HCT116 (cell line): Measurements from ENCODE around the gene MXI1. TPM values are rescaled to one million over a fixed set of nuclear protein-coding genes. Genes with fewer than 3 reads are reported as not detected.

Source experiments
- ATAC-seq: fragments of 200-7000 bp; cut with Tn5 transposase; 2 replicates; pipeline ENCODE4 v1.9.1; 2020; ENCODE audit warnings: mild to moderate bottlenecking, moderate library complexity
- BruUV-seq: library from RNA; stranded (reverse); fragments of 400-500 nt; replicated peaks from 2 replicates; lab custom pipeline; 2021; lab: Mats Ljungman, UMichigan
- CTCF ChIA-PET: fragments of 300-600 bp; sonication (Branson Sonifier 250); formaldehyde crosslinking; loops from one replicate; lab custom pipeline; 2021; ENCODE audit warnings: antibody characterized with exemption; lab: Charles Lee
- POLR2A ChIA-PET: fragments of 300-600, 350-600 bp; sonication (Branson Sonifier 250); formaldehyde crosslinking; loops from one replicate; lab custom pipeline; 2021; ENCODE audit warnings: antibody characterized with exemption; lab: Charles Lee
- RAD21 ChIA-PET, 2 experiments: fragments of 300-600 bp; sonication (Branson Sonifier 250); formaldehyde crosslinking; loops; one replicate each; lab custom pipeline; 2023; ENCODE audit warnings: low total read pairs in 2 of 2; ENCODE audit not compliant: uncharacterized antibody in 2 of 2, unreplicated experiment in 2 of 2, low non-redundant PET in 1 of 2; lab: Charles Lee
- DNase-seq: peaks from one replicate; pipeline ENCODE4 v3.0.0-alpha.2; 2010; ENCODE audit warnings: low read depth, low spot score
- H2AFZ ChIP-seq: fragments of 200-600 bp; shearing (Covaris generic), sonication (generic); 2 replicates; pipeline ENCODE4 v1.6.1; 2017; ENCODE audit warnings: low read depth, mixed run types, mixed read lengths, antibody characterized with exemption, low read length; ENCODE audit not compliant: poor library complexity, severe bottlenecking
- H3K27ac ChIP-seq: 2 replicates; pipeline ENCODE4 v1.5.1; 2012; ENCODE audit warnings: low read depth, low read length
- H3K27me3 ChIP-seq: fragments of 200-600 bp; sonication (generic); 2 replicates; pipeline ENCODE4 v1.6.1; 2016; ENCODE audit warnings: mixed run types, low read length, mixed read lengths; ENCODE audit not compliant: insufficient read depth
- H3K36me3 ChIP-seq, 2 experiments: fragments of 200-500 bp in 1 of 2; fragments of 200-600 bp in 1 of 2; sonication (Bioruptor generic) in 1 of 2; sonication (generic) in 1 of 2; 2 replicates each; pipeline versions ENCODE4 v1.5.1 to v1.6.1; 2014 to 2016; ENCODE audit warnings: low read length in 2 of 2, inconsistent platforms in 1 of 2, mixed read lengths in 1 of 2, mixed run types in 1 of 2; ENCODE audit not compliant: insufficient read depth in 2 of 2, control insufficient read depth in 1 of 2
- H3K4me1 ChIP-seq, 2 experiments: fragments of 200-600 bp in 1 of 2; sonication (generic) in 1 of 2; 2 replicates each; pipeline versions ENCODE4 v1.5.1 to v1.6.1; 2012 to 2017; ENCODE audit warnings: low read length in 2 of 2, inconsistent platforms in 1 of 2, mild to moderate bottlenecking in 1 of 2, mixed read lengths in 1 of 2, mixed run types in 1 of 2, moderate library complexity in 1 of 2; ENCODE audit not compliant: insufficient read depth in 2 of 2, control insufficient read depth in 1 of 2
- H3K4me2 ChIP-seq: fragments of 200-600 bp; sonication (generic); 2 replicates; pipeline ENCODE4 v1.6.1; 2017; ENCODE audit warnings: mixed run types, low read length, mixed read lengths
- H3K4me3 ChIP-seq, 2 experiments: fragments of 200-600 bp in 1 of 2; sonication (generic) in 1 of 2; replicated peaks in 1 of 2; 2 replicates each; pipeline ENCODE4 v1.5.1; 2011 to 2016; ENCODE audit warnings: low read length in 2 of 2, control low read depth in 1 of 2, low read depth in 1 of 2, mild to moderate bottlenecking in 1 of 2, mixed read lengths in 1 of 2, mixed run types in 1 of 2
- H3K79me2 ChIP-seq: fragments of 200-600 bp; sonication (generic); 2 replicates; pipeline ENCODE4 v1.6.1; 2017; ENCODE audit warnings: mild to moderate bottlenecking, mixed run types, low read length, moderate library complexity, mixed read lengths; ENCODE audit not compliant: insufficient read depth
- H3K9ac ChIP-seq: fragments of 200-600 bp; sonication (generic); 2 replicates; pipeline ENCODE4 v1.6.1; 2016; ENCODE audit warnings: low read length, mixed read lengths
- H3K9me2 ChIP-seq: fragments of 200-600 bp; sonication (generic), shearing (Covaris generic); 2 replicates; pipeline ENCODE4 v1.6.1; 2017; ENCODE audit warnings: mixed run types, mild to moderate bottlenecking, moderate library complexity; ENCODE audit not compliant: insufficient read depth
- H3K9me3 ChIP-seq, 2 experiments: fragments of 200-500 bp in 1 of 2; fragments of 200-600 bp in 1 of 2; sonication (Bioruptor generic) in 1 of 2; sonication (generic) in 1 of 2; 2 replicates each; pipeline ENCODE4 v1.6.1; 2014 to 2017; ENCODE audit warnings: low read length in 2 of 2, mixed read lengths in 2 of 2, inconsistent platforms in 1 of 2, low read depth in 1 of 2, mild to moderate bottlenecking in 1 of 2, mixed run types in 1 of 2, moderate library complexity in 1 of 2; ENCODE audit not compliant: control insufficient read depth in 1 of 2, insufficient read depth in 1 of 2
- H4K20me1 ChIP-seq: fragments of 200-600 bp; sonication (generic), shearing (Covaris generic); 2 replicates; pipeline ENCODE4 v1.6.1; 2017; ENCODE audit warnings: mixed run types, mild to moderate bottlenecking, moderate library complexity; ENCODE audit not compliant: insufficient read depth
- ATF3 ChIP-seq: IDR thresholded peaks from 2 replicates; pipeline ENCODE4 v1.6.1; 2012
- CEBPB ChIP-seq: IDR thresholded peaks from 2 replicates; pipeline ENCODE4 v1.6.1; 2012; ENCODE audit warnings: low read depth
- CTCF ChIP-seq, 3 experiments: fragments of 200-600 bp in 1 of 3; sonication (generic) in 1 of 3; IDR thresholded peaks in 2 of 3; conservative IDR thresholded peaks in 1 of 3; 2 replicates each; pipeline ENCODE4 v1.5.1; 2012 to 2017; ENCODE audit warnings: low read depth in 2 of 3, low read length in 2 of 3, antibody characterized with exemption in 1 of 3, borderline replicate concordance in 1 of 3, control low read depth in 1 of 3, mild to moderate bottlenecking in 1 of 3, mixed read lengths in 1 of 3, mixed run types in 1 of 3, moderate library complexity in 1 of 3; ENCODE audit not compliant: insufficient read depth in 1 of 3
- EGR1 ChIP-seq: IDR thresholded peaks from 2 replicates; pipeline ENCODE4 v1.6.1; 2012; ENCODE audit warnings: low read depth
- ELF1 ChIP-seq: IDR thresholded peaks from 2 replicates; pipeline ENCODE4 v1.6.1; 2012; ENCODE audit warnings: low read depth, borderline replicate concordance
- EZH2 ChIP-seq: fragments of 200-600 bp; sonication (generic); IDR thresholded peaks from 2 replicates; pipeline ENCODE4 v1.6.1; 2017; ENCODE audit warnings: antibody characterized with exemption, mixed run types
- POLR2A ChIP-seq: IDR thresholded peaks from 2 replicates; pipeline ENCODE4 v1.7.0; 2011; ENCODE audit warnings: borderline replicate concordance; ENCODE audit not compliant: insufficient read depth, insufficient read length; ENCODE audit errors: extremely low read depth
- POLR2AphosphoS5 ChIP-seq: IDR thresholded peaks from 2 replicates; pipeline ENCODE4 v1.6.1; 2011; ENCODE audit warnings: mild to moderate bottlenecking, low read depth, low read length, moderate library complexity
- REST ChIP-seq: IDR thresholded peaks from 2 replicates; pipeline ENCODE4 v1.6.1; 2012; ENCODE audit warnings: low read depth
- SIN3A ChIP-seq: IDR thresholded peaks from 2 replicates; pipeline ENCODE4 v1.6.1; 2012; ENCODE audit warnings: low read depth
- SP1 ChIP-seq: IDR thresholded peaks from 2 replicates; pipeline ENCODE4 v1.6.1; 2012; ENCODE audit warnings: low read depth
- SRF ChIP-seq: IDR thresholded peaks from 2 replicates; pipeline ENCODE4 v1.6.1; 2012; ENCODE audit warnings: low read depth
- ZBTB33 ChIP-seq: IDR thresholded peaks from 2 replicates; pipeline ENCODE4 v1.6.1; 2011; ENCODE audit warnings: mild to moderate bottlenecking, low read length, moderate library complexity; ENCODE audit not compliant: insufficient replicate concordance; ENCODE audit errors: extremely low read depth
- ZFX ChIP-seq: fragments of 450-650 bp; IDR thresholded peaks from 2 replicates; pipeline ENCODE4 v1.6.1; 2017
- ZNF274 ChIP-seq: fragments of 200-500 bp; sonication (Bioruptor generic); IDR thresholded peaks from 2 replicates; pipeline ENCODE4 v1.6.1; 2014; ENCODE audit warnings: mild to moderate bottlenecking, low read depth, low read length, inconsistent platforms
- intact Hi-C: fragments of 100-400 bp; cut with micrococcal nuclease; formaldehyde crosslinking; loops from 2 replicates; pipeline ENCODE4 v1.10.0; 2022
- total RNA-seq: library from RNA; stranded (reverse); gene quantifications from one replicate; pipeline ENCODE4 v1.2.1, GENCODE V29; 2021; ENCODE audit not compliant: unreplicated experiment

MXI1 gene
- total RNA-seq, 1 experiment from 2014 or later = 57.0 TPM

- TF ChIP-seq REST (no peak), SIN3A (no peak), SP1 (no peak)
These were observed 3.6 kb upstream of the MXI1 start (continued) for GRCh38 chr10:110203500-110204455.

- no peaks in the 10 kb centered on the region for H3K36me3 ChIP-seq
- ChIA-PET RAD21 (no interaction called here), CTCF (interaction anchor here (0.9 to 2.7 kb wide), 8 partner anchors 10 to 538 kb away, joined by 3 to 17 read pairs (median 5); no protein-coding TSS in a partner anchor), POLR2A (no interaction called here)
- no peak overlapping the region for H3K4me3 ChIP-seq
- DNase-seq = no peak
- H3K4me2 ChIP-seq = no peak overlapping the region
- no peaks in the 10 kb centered on the region for H3K79me2 ChIP-seq
- H3K4me1 ChIP-seq = peaks cover 6 to 30% of the 10 kb centered on the region in 2 experiments; a peak in 3 of 4 replicates
- no peaks in the 10 kb centered on the region for H3K27me3 ChIP-seq
- no peak overlapping the region for H3K9ac ChIP-seq
- no peaks in the 10 kb centered on the region for H4K20me1 ChIP-seq
- no peak overlapping the region for H3K27ac ChIP-seq
- no peak for ATAC-seq
- intact Hi-C loops = loop anchor here (5.0 kb wide), 2 partner anchors 68 to 198 kb away; partner anchors contain the start of gene ADD3
- no peaks in the 10 kb centered on the region for H3K9me3 ChIP-seq
- no peak overlapping the region for H2AFZ ChIP-seq
- H3K9me2 ChIP-seq = no peaks in the 10 kb centered on the region
- no TSS peak for BruUV-seq
- TF ChIP-seq SP1 (no peak), ZBTB33 (no peak), EZH2 (no peak), CEBPB (no peak), POLR2A (no peak), POLR2AphosphoS5 (no peak), ATF3 (no peak), ZFX (no peak), EGR1 (no peak), SRF (no peak), ELF1 (no peak), CTCF (IDR thresholded peaks at IDR 0.05 in 2 of 3, conservative IDR thresholded peaks at IDR 0.05 in 1 of 3; ENCODE audit: borderline replicate concordance in 1 of 3, insufficient read depth in 1 of 3, low read depth in 2 of 3, low read length in 2 of 3) (no peak), ZNF274 (no peak)
These were observed 2.2 kb upstream of the MXI1 start for GRCh38 chr10:110205051-110205675.
